ENCODE results near the gene APBA2.
"Not testable (repeated sequence)": the region's sequence is repeated elsewhere in the genome, so short reads cannot be mapped to it uniquely, and the experiment has no call there.

- TF ChIP-seq CTCF, POLR2A, POLR2AphosphoS5 (IDR thresholded peaks at IDR 0.05): not testable (repeated sequence)
These were observed 24.0 kb upstream of the APBA2 start for GRCh38 chr15:28861589-28862293.
